SJSA1 (cell line): ENCODE data around the gene MTG1. TPM values are rescaled to one million over a fixed set of nuclear protein-coding genes. Genes with fewer than 3 reads are reported as not detected.
"Not testable (repeated sequence)": the region's sequence is repeated elsewhere in the genome, so short reads cannot be mapped to it uniquely, and the experiment has no call there.

Source experiments
- DNase-seq, 2 experiments: peaks; one replicate each; pipeline ENCODE4 v3.0.0-alpha.2; 2015 to 2020; ENCODE audit warnings: low spot score in 2 of 2, low read depth in 1 of 2
- H3K27ac ChIP-seq: fragments of 250-450 bp; sonication (Bioruptor Pico); 2 replicates; pipeline ENCODE4 v1.5.1; 2020; ENCODE audit warnings: mild to moderate bottlenecking, moderate library complexity
- H3K27me3 ChIP-seq: fragments of 250-450 bp; sonication (Bioruptor Pico); replicated peaks from 2 replicates; pipeline ENCODE4 v1.5.1; 2020; ENCODE audit warnings: mild to moderate bottlenecking, moderate library complexity
- H3K36me3 ChIP-seq: fragments of 250-450 bp; sonication (Bioruptor Pico); 2 replicates; pipeline ENCODE4 v1.5.1; 2020; ENCODE audit warnings: mild to moderate bottlenecking
- H3K4me1 ChIP-seq: fragments of 250-450 bp; sonication (Bioruptor Pico); replicated peaks from 2 replicates; pipeline ENCODE4 v1.6.1; 2021; ENCODE audit warnings: mild to moderate bottlenecking
- H3K4me3 ChIP-seq: fragments of 250-450 bp; sonication (Bioruptor Pico); 2 replicates; pipeline ENCODE4 v1.5.1; 2020; ENCODE audit warnings: mild to moderate bottlenecking
- H3K9me3 ChIP-seq: fragments of 250-450 bp; sonication (Bioruptor Pico); replicated peaks from 2 replicates; pipeline ENCODE4 v1.5.1; 2020; ENCODE audit warnings: mild to moderate bottlenecking
- total RNA-seq: library from RNA; depleted of rRNA; stranded (reverse); fragments of >200 nt; shearing (Covaris generic); gene quantifications from 2 replicates; pipeline ENCODE4 v1.2.3, GENCODE V29; 2014

MTG1 gene
- total RNA-seq, 1 experiment from 2014 or later, result 36.8 TPM

GRCh38 chr10:133405844-133406527 lies 12.0 kb downstream of the MTG1 start:
- peaks cover 80% of the 10 kb centered on the region for H3K36me3 ChIP-seq
- no peak overlapping the region for H3K4me3 ChIP-seq
- H3K9me3 ChIP-seq, result peaks cover 3% of the 10 kb centered on the region; the same call in 1 of the 2 replicates
- no peaks in the 10 kb centered on the region for H3K27me3 ChIP-seq
- H3K4me1 ChIP-seq, result peaks cover 6% of the 10 kb centered on the region; the same call in 1 of the 2 replicates
- no peak overlapping the region for H3K27ac ChIP-seq
- DNase-seq, result no peak

- H3K27ac ChIP-seq, result no peak overlapping the region
- H3K36me3 ChIP-seq, result peaks cover 74% of the 10 kb centered on the region
- H3K4me1 ChIP-seq, result no peaks in the 10 kb centered on the region
- H3K9me3 ChIP-seq, result peaks cover 7% of the 10 kb centered on the region
- no peak overlapping the region for H3K4me3 ChIP-seq
- DNase-seq, result no peak
- 0 out of 2 replicates have a peak, but pooled peaks cover 2% of the 10 kb centered on the region for H3K27me3 ChIP-seq
These were observed 17.8 kb downstream of the MTG1 start for GRCh38 chr10:133411523-133412380.

DNA sequence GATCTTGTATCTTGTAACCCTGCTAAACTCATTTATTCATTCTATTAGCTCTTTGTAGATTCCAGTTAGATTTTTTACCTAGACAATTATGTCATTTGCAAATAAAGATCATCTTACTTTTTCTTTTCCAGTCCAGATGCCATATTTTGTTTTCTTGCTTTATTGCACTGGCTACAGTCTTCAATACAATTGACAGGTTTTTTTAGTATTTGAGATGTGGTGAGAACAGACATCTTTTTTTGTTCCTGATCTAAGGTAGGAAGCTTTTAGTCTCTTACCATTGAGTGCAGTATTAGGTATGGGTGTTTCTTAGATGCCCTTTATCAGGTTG lies 18.4 kb downstream of the MTG1 start:
- Histone ChIP-seq H3K9me3 (peaks cover 7% of the 10 kb centered on the region), H3K27ac (no peak overlapping the region), H3K27me3 (0 out of 2 replicates have a peak, but pooled peaks cover 2% of the 10 kb centered on the region), H3K36me3 (peaks cover 68% of the 10 kb centered on the region), H3K4me3 (no peak overlapping the region), H3K4me1 (no peaks in the 10 kb centered on the region)
- DNase-seq, result no peak

- peaks cover 62% of the 10 kb centered on the region for H3K36me3 ChIP-seq
These were observed 20.4 kb downstream of the MTG1 start for GRCh38 chr10:133414401-133414800.

DNA sequence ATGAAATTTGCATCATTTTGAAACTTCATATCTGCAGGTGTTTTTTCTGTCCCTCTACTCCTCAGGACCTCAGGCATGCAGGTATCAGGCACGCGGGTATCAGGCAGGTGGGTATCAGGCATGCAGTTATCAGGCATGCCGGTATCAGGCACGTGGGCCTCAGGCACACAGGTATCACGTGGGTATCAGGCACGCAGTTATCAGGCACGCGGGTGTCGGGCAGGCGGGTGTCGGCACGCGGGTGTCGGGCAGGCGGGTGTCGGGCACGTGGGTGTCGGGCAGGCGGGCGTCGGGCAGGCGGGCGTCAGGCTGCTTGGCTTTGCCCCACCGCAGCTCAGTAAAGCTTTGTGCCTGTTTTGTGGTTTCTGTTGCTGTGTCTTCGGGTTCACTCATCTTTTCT lies 21.8 kb downstream of the MTG1 start:
- H3K27me3 ChIP-seq, result 0 out of 2 replicates have a peak, but pooled peaks cover 2% of the 10 kb centered on the region
- H3K4me1 ChIP-seq, result no peaks in the 10 kb centered on the region
- no peak overlapping the region for H3K27ac ChIP-seq
- H3K4me3 ChIP-seq, result no peak overlapping the region
- peaks cover 4% of the 10 kb centered on the region; the same call in 1 of the 2 replicates for H3K9me3 ChIP-seq
- DNase-seq, result no peak
- H3K36me3 ChIP-seq, result peaks cover 57% of the 10 kb centered on the region

More at GRCh38 chr10:133414401-133414800, 20.4 kb downstream of the MTG1 start:
- not testable (repeated sequence) for H3K4me3 ChIP-seq, H3K27ac ChIP-seq, H3K27me3 ChIP-seq, H3K4me1 ChIP-seq, H3K9me3 ChIP-seq, DNase-seq

DNA sequence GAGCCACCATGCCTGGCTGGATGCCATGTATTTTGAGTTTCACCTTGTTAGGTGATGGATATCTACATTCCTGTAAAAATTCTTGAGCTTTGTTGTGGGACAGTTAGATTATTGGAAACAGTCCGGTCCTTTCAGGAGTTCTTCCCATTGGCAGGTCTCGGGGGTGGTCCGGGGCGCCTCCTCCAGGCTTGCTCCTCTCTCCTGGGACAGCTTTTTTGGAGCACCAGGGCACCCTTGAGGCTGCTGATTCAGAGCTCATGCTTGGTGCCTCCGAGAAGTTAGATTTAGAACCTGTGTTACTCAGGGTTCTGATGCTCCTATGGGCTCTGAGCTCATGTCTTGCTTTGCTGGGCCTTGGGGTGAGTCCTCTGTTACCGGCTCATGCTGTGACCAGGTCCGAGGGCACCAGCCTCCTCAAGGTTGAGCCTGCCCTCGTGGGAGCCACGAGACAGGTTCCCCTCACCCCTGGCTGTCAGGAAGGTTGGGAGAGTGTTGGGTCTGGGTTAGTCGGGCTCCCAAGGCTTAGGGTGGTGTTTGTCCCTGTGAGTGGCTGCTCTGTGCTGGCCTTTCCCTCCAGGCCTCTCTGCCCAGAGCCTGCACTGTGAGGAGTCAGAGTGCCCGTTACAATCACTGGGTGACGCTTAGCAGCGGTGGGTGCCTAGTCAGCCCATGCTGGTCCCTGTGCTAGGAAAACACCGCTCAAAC lies 24.5 kb downstream of the MTG1 start:
- Histone ChIP-seq H3K9me3 (no peaks in the 10 kb centered on the region), H3K4me3 (no peak overlapping the region), H3K4me1 (no peaks in the 10 kb centered on the region), H3K27ac (no peak overlapping the region), H3K27me3 (peaks cover 3% of the 10 kb centered on the region; the same call in 1 of the 2 replicates), H3K36me3 (peaks cover 31% of the 10 kb centered on the region)
- no peak for DNase-seq

- H3K4me1 ChIP-seq, result no peaks in the 10 kb centered on the region
These were observed 25.4 kb downstream of the MTG1 start for GRCh38 chr10:133419211-133419950.

GRCh38 chr10:133420028-133420427 lies 26.1 kb downstream of the MTG1 start:
- Histone ChIP-seq H3K27ac (no peak overlapping the region), H3K4me3 (no peak overlapping the region), H3K27me3 (peaks cover 3% of the 10 kb centered on the region; the same call in 1 of the 2 replicates), H3K36me3 (peaks cover 27% of the 10 kb centered on the region), H3K4me1 (no peaks in the 10 kb centered on the region), H3K9me3 (no peaks in the 10 kb centered on the region)
- DNase-seq, result no peak

More at GRCh38 chr10:133419211-133419950, 25.4 kb downstream of the MTG1 start:
- DNase-seq, result no peak
- H3K27ac ChIP-seq, result no peak overlapping the region
- H3K9me3 ChIP-seq, result no peaks in the 10 kb centered on the region
- H3K27me3 ChIP-seq, result peaks cover 3% of the 10 kb centered on the region; the same call in 1 of the 2 replicates
- peaks cover 29% of the 10 kb centered on the region for H3K36me3 ChIP-seq
- H3K4me3 ChIP-seq, result no peak overlapping the region

- no peak for DNase-seq
- H3K4me3 ChIP-seq, result no peak overlapping the region
- no peak overlapping the region for H3K27ac ChIP-seq
- peaks cover 3% of the 10 kb centered on the region; the same call in 1 of the 2 replicates for H3K27me3 ChIP-seq
- no peaks in the 10 kb centered on the region for H3K9me3 ChIP-seq
- H3K36me3 ChIP-seq, result peaks cover 22% of the 10 kb centered on the region
- H3K4me1 ChIP-seq, result no peaks in the 10 kb centered on the region
These were observed 26.6 kb downstream of the MTG1 start for GRCh38 chr10:133420579-133420978.

GRCh38 chr10:133421336-133422222 lies 27.6 kb downstream of the MTG1 start:
- DNase-seq, result no peak
- no peaks in the 10 kb centered on the region for H3K4me1 ChIP-seq
- H3K9me3 ChIP-seq, result no peaks in the 10 kb centered on the region
- H3K36me3 ChIP-seq, result peaks cover 21% of the 10 kb centered on the region
- no peak overlapping the region for H3K4me3 ChIP-seq
- H3K27ac ChIP-seq, result no peak overlapping the region
- peaks cover 3% of the 10 kb centered on the region; the same call in 1 of the 2 replicates for H3K27me3 ChIP-seq

DNA sequence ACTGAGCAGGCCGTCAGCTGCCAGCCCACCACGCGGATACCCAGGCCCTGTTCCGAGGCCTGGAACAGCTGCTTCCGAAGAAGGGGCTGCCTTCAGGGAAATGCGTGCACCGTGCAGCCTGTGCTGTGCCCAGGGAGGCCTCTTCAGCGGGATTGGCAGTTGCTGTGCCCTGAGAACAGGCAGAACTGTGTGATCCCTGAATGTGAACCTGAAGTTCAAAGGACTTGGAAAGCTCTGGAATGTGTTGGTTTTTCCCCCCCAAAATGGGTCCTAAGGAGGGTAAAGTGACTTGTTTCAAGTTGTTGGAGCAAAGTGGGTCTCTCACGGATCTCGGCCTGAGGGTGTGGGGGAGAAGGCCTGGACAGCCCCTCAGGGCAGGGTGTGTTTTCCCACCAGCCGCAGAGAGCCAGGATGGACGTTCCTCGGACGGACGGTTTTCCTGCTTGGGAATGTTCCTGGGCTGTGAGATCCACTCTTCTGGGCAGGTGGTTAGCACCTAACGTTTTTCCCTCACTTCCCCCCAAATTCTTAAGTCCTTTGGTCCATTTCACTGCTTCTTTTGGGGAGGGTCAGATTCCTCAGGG lies 28.4 kb downstream of the MTG1 start:
- DNase-seq, result no peak
- peaks cover 21% of the 10 kb centered on the region for H3K36me3 ChIP-seq
- H3K9me3 ChIP-seq, result no peaks in the 10 kb centered on the region
- H3K4me1 ChIP-seq, result no peaks in the 10 kb centered on the region
- no peak overlapping the region for H3K4me3 ChIP-seq
- no peak overlapping the region for H3K27ac ChIP-seq
- H3K27me3 ChIP-seq, result peaks cover 3% of the 10 kb centered on the region; the same call in 1 of the 2 replicates
